Upper lobe of right lung (tissue), 1 donor: ENCODE results near the gene INAFM2. TPM values are rescaled to one million over a fixed set of nuclear protein-coding genes. Genes with fewer than 3 reads are reported as not detected.

Experiments used
- ATAC-seq: fragments of 200-7000 bp; cut with Tn5 transposase; one replicate; pipeline ENCODE4 v1.9.1; 2020; ENCODE audit warnings: mild to moderate bottlenecking, moderate library complexity
- DNase-seq: peaks from one replicate; pipeline ENCODE4 v3.0.0-alpha.2; 2020
- H3K27ac ChIP-seq: fragments of 200-600 bp; one replicate; pipeline ENCODE4 v1.8.0; 2022
- H3K27me3 ChIP-seq: fragments of 200-600 bp; one replicate; pipeline ENCODE4 v1.8.0; 2022; ENCODE audit warnings: mild to moderate bottlenecking
- H3K36me3 ChIP-seq: fragments of 200-600 bp; one replicate; pipeline ENCODE4 v1.8.0; 2022
- H3K4me1 ChIP-seq: fragments of 200-600 bp; one replicate; pipeline ENCODE4 v1.8.0; 2022
- H3K4me3 ChIP-seq: fragments of 200-600 bp; one replicate; pipeline ENCODE4 v1.8.0; 2022; ENCODE audit warnings: mild to moderate bottlenecking
- H3K9me3 ChIP-seq: fragments of 200-600 bp; one replicate; pipeline ENCODE4 v1.8.0; 2022
- intact Hi-C: fragments of 100-400 bp; cut with DNase I; formaldehyde crosslinking; loops from one replicate; pipeline ENCODE4 v1.11.0; 2022
- total RNA-seq: library from RNA; stranded (reverse); fragmentation: NEBNext Ultra II Directional; extraction: Animal tissue kit (Norgen Biotek cat#: 25700); gene quantifications from one replicate; pipeline ENCODE4 v1.2.1, GENCODE V29; 2021
- TF ChIP-seq, protein P1 (sequence below): fragments of 200-600 bp; IDR thresholded peaks from one replicate; pipeline ENCODE4 v1.8.0; 2022; ENCODE audit warnings: antibody characterized with exemption
- donor health status: DM: no; HTN: yes; CAD: no; lungs with severe emphysema.

INAFM2 gene
- total RNA-seq, 1 donor from 2014 or later: 39.5 TPM

DNA sequence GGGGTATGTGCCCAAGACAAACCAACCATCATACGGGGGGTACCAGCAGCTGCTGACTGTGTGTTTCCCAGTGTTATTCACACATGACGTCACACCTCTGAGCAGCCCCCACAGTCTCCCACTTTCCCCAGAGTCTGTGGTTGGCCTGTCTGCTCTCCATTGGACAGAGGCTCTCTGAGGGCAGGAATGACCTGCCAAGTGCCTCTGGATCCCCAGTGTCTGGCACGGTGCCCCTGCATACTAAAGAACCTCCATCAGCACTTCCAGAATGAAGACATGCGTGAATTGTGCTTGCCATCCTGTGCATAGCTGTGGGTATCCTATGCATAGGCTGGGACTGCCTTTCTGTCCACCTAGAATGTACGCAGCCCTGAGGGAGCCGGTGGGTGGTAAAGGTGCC lies 20.7 kb downstream of the INAFM2 start:
- DNase-seq (peak; percentile 36), ATAC-seq (no peak)
- TF ChIP-seq, protein P1, sequence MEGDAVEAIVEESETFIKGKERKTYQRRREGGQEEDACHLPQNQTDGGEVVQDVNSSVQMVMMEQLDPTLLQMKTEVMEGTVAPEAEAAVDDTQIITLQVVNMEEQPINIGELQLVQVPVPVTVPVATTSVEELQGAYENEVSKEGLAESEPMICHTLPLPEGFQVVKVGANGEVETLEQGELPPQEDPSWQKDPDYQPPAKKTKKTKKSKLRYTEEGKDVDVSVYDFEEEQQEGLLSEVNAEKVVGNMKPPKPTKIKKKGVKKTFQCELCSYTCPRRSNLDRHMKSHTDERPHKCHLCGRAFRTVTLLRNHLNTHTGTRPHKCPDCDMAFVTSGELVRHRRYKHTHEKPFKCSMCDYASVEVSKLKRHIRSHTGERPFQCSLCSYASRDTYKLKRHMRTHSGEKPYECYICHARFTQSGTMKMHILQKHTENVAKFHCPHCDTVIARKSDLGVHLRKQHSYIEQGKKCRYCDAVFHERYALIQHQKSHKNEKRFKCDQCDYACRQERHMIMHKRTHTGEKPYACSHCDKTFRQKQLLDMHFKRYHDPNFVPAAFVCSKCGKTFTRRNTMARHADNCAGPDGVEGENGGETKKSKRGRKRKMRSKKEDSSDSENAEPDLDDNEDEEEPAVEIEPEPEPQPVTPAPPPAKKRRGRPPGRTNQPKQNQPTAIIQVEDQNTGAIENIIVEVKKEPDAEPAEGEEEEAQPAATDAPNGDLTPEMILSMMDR: no peak
- intact Hi-C loops: no loop called here
- no peaks in the 10 kb centered on the region for H3K9me3 ChIP-seq
- no peak overlapping the region for H3K27ac ChIP-seq
- H3K27me3 ChIP-seq: no peaks in the 10 kb centered on the region
- H3K36me3 ChIP-seq: no peaks in the 10 kb centered on the region
- H3K4me3 ChIP-seq: no peak overlapping the region
- H3K4me1 ChIP-seq: peaks cover 43% of the 10 kb centered on the region

DNA sequence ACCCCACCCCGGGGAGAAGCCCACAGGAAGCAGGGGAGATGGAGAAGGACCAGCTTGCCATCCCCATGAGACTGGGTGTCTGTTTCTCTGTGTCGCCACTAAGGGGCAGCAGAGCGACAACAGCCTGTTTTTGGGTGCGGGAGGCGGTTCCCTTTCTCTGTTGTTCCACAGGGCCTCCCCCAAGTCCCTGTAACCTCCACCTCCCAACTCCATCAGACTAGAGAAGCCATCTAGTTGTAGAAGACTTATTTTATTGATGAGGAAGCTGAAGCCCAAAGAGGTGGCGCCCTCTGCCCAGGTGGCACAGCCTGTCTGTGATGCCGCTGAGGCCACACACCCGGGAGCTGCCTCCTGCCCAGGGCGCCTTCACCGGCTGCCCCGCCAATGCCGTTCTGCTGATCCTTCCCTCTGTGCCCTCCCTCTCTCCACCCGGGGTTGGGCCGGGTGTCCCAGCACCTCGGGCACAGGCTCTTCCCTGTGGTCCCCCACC lies 21.2 kb downstream of the INAFM2 start:
- Histone ChIP-seq H3K4me1 (peaks cover 38% of the 10 kb centered on the region), H3K9me3 (no peaks in the 10 kb centered on the region), H3K27ac (no peak overlapping the region), H3K36me3 (no peaks in the 10 kb centered on the region), H3K27me3 (no peaks in the 10 kb centered on the region), H3K4me3 (no peak overlapping the region)
- DNase-seq (peak; percentile 80), ATAC-seq (peak; percentile 60)
- intact Hi-C loops: no loop called here
- TF ChIP-seq, protein P1: peak; percentile 82

DNA sequence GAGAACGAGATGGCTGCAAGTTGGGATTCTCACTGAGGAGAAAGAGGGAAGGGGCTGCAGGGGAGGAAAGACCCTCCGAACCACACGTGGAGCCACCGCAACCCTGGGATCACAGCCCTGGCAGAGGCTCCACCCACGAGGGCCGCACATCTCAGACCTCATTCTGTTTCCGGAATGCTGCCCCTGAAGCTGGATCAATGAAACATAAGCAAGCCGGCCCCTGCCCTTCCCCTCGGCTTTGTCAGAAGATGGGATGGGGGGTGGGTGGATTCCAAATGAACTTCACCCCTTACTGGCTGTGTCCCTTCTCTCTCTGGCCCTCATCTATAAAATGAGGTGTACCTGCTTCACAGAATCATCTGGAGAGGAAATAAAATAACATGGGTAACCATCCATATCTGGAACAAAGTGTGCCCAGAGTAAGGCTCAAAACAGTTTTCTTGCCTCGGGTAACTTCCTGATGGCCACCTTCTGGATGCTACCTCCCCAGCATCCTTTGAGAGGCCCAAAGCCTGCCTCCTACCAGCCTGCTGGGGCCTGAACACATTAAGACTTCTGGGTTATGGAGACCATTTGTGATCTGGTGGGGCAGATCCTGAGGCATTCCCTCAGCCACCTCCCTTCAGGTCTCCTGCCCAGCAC lies 21.9 kb downstream of the INAFM2 start:
- DNase-seq (no peak), ATAC-seq (no peak)
- Histone ChIP-seq H3K27me3 (no peaks in the 10 kb centered on the region), H3K4me3 (no peak overlapping the region), H3K9me3 (no peaks in the 10 kb centered on the region), H3K36me3 (no peaks in the 10 kb centered on the region), H3K4me1 (peaks cover 32% of the 10 kb centered on the region), H3K27ac (no peak overlapping the region)
- intact Hi-C loops: no loop called here
- TF ChIP-seq, protein P1: no peak

DNA sequence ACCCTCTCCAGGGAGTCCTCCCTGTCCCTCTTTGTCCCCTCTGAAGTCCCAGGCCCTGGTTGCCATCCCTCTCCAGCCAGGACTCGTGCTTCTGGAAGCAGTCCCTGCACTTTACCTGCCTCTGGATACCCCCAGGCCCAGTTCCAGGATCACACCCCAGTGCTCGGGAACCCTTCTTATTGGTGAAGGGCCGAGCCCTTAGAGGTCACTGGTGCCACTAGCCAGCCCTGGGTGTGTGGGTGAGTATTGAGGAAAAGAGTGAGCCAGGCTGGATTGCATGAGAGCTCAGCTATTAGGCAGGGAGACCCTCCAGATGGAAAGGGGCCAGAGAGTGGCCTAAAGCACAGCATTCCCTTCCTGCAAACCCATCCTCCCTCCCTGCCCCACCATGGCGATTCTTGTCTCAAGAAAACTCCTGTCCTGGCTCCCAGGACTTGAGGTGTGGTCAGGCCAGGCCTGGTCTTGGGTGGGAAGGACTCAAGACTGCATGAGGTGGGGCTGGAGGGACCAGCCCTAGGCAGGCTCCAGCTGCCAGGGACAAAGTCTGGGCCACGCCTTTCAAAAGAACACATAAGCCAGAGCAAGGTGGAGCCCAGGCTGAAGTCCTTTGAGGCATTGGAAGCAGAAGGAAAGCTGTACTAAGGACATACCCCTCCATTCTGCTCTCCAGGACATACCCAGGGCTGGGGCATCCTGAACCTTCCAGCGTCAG lies 22.5 kb downstream of the INAFM2 start:
- Histone ChIP-seq H3K27ac (no peak overlapping the region), H3K27me3 (no peaks in the 10 kb centered on the region), H3K4me3 (no peak overlapping the region), H3K36me3 (no peaks in the 10 kb centered on the region), H3K9me3 (no peaks in the 10 kb centered on the region), H3K4me1 (peaks cover 27% of the 10 kb centered on the region)
- DNase-seq: peak; percentile 44
- ATAC-seq: no peak
- TF ChIP-seq, protein P1: no peak
- intact Hi-C loops: no loop called here

DNA sequence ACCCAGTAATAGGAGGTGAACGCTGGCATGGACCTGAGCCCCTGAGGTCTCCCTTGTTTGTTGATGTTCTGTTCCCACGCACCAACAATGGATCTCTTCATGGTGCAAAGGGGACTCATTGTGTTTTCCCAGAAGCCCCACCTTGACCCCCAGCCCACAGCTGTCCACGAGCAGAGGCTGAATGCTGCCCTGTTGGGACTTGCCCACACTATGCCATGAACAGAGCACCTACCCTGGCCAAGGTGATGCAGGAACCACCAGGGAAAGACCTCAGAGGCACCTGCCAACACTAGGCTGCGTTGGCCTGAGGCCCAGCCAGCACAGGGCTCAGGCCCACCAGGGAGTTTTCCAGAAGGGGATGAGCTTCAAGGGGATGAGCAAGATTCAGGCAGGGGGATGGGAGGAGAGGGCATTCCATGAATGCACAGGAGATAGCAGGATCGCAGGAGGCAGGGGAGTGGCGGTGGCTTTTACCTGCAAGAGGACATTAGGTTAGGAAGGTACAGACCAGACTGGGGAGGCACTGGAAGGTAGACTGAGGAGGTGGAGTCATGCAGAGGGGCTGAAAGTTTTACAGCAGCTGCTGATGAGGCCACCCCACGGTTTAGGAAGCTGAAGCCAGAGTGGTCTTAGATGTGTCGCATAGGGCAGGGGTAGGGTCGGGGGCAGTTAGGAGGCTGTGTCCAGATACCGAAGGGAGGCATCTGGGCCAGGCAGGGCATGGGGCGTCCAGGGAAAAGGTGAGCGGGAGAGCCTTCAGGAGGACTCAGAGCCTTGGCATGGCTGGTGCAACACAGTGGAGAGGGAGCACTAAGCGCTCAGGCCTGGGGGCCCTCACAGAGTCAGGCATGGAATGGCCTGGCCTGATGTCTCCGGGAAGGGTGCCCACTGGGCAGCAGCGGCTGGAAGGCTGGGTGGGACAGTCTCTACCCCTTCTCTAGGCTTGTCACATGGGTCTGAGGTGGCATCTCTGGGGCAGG lies 23.4 kb downstream of the INAFM2 start:
- H3K27ac ChIP-seq: no peak overlapping the region
- peaks cover 19% of the 10 kb centered on the region for H3K4me1 ChIP-seq
- DNase-seq: peak; percentile 51
- H3K4me3 ChIP-seq: no peak overlapping the region
- H3K27me3 ChIP-seq: no peaks in the 10 kb centered on the region
- H3K36me3 ChIP-seq: no peaks in the 10 kb centered on the region
- intact Hi-C loops: no loop called here
- H3K9me3 ChIP-seq: no peaks in the 10 kb centered on the region
- ATAC-seq: no peak
- TF ChIP-seq, protein P1: no peak
